ENCODE measurements around the gene MDGA2. TPM values are rescaled to one million over a fixed set of nuclear protein-coding genes. Genes with fewer than 3 reads are reported as not detected.

Gene MDGA2
- total RNA-seq, 1 donor from 2014 or later: 2.4 TPM

- H3K36me3 Mint-ChIP-seq (ENCODE audit: low read depth, unreplicated experiment): no peaks in the 10 kb centered on the region
- H3K27me3 Mint-ChIP-seq (ENCODE audit: low read depth, unreplicated experiment): no peaks in the 10 kb centered on the region
- DNase-seq (ENCODE audit: low read depth) (no peak), FAIRE-seq (no peak)
- H3K9me3 Mint-ChIP-seq (ENCODE audit: unreplicated experiment): no peaks in the 10 kb centered on the region
- no peaks in the 10 kb centered on the region for H3K4me1 Mint-ChIP-seq (ENCODE audit: low read depth, unreplicated experiment)
- Histone ChIP-seq H3K27ac (ENCODE audit: low read depth, low read length) (no peak overlapping the region), H3K4me3 (ENCODE audit: insufficient read depth, low read depth, low read length) (no peak overlapping the region), H3K9ac (ENCODE audit: low read length) (no peak overlapping the region), H3K4me1 (ENCODE audit: insufficient read depth, low read length) (no peaks in the 10 kb centered on the region), H2AFZ (ENCODE audit: low read depth, low read length) (no peak overlapping the region), H3K36me3 (ENCODE audit: insufficient read depth, low read length) (no peaks in the 10 kb centered on the region), H3K4me2 (ENCODE audit: low read length) (no peak overlapping the region), H3K27me3 (ENCODE audit: insufficient read depth, low read length) (no peaks in the 10 kb centered on the region), H4K20me1 (ENCODE audit: insufficient read depth, low read length) (no peaks in the 10 kb centered on the region), H3K9me3 (ENCODE audit: insufficient read depth, low read depth, low read length) (no peaks in the 10 kb centered on the region), H3K79me2 (ENCODE audit: insufficient read depth, low read length) (no peaks in the 10 kb centered on the region)
- H3K4me3 Mint-ChIP-seq (ENCODE audit: unreplicated experiment): no peak overlapping the region
- TF ChIP-seq, protein P1, sequence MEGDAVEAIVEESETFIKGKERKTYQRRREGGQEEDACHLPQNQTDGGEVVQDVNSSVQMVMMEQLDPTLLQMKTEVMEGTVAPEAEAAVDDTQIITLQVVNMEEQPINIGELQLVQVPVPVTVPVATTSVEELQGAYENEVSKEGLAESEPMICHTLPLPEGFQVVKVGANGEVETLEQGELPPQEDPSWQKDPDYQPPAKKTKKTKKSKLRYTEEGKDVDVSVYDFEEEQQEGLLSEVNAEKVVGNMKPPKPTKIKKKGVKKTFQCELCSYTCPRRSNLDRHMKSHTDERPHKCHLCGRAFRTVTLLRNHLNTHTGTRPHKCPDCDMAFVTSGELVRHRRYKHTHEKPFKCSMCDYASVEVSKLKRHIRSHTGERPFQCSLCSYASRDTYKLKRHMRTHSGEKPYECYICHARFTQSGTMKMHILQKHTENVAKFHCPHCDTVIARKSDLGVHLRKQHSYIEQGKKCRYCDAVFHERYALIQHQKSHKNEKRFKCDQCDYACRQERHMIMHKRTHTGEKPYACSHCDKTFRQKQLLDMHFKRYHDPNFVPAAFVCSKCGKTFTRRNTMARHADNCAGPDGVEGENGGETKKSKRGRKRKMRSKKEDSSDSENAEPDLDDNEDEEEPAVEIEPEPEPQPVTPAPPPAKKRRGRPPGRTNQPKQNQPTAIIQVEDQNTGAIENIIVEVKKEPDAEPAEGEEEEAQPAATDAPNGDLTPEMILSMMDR (IDR thresholded peaks at IDR 0.05; ENCODE audit: insufficient read depth, low read depth, low read length): no peak
- TF ChIP-seq EZH2 (IDR thresholded peaks at IDR 0.05; ENCODE audit: insufficient read depth, low read length): no peak
- no peak overlapping the region for H3K27ac Mint-ChIP-seq (ENCODE audit: unreplicated experiment)
Measured at GRCh38 chr14:47120645-47121044, 554.8 kb downstream of the MDGA2 start.

DNA sequence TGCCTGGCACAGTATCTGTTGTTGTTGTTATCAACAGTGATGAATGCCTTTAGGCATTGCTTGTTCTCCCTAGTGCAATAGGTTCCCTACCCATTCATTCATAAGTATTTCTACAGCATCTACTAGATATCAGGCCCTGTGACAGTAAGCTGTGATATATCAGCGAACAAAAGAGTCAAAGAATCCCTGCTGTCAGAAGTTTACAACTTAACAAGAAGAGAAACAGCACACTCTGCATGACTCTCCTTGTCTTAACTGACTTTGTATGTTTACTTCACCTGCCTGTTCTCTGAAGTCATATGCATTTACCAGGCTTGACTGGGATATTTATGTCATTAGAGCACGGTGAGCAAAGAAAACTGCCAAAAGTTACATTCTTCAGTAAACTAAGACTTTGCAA, 571.6 kb downstream of the MDGA2 start:
- no peak overlapping the region for H3K4me3 Mint-ChIP-seq (ENCODE audit: unreplicated experiment)
- Histone ChIP-seq H3K9me3 (ENCODE audit: insufficient read depth, low read depth, low read length) (no peaks in the 10 kb centered on the region), H3K9ac (ENCODE audit: low read length) (no peak overlapping the region), H3K4me1 (ENCODE audit: insufficient read depth, low read length) (no peaks in the 10 kb centered on the region), H3K27me3 (ENCODE audit: insufficient read depth, low read length) (no peaks in the 10 kb centered on the region), H3K4me2 (ENCODE audit: low read length) (no peak overlapping the region), H4K20me1 (ENCODE audit: insufficient read depth, low read length) (no peaks in the 10 kb centered on the region), H3K27ac (ENCODE audit: low read depth, low read length) (no peak overlapping the region), H3K79me2 (ENCODE audit: insufficient read depth, low read length) (no peaks in the 10 kb centered on the region), H3K36me3 (ENCODE audit: insufficient read depth, low read length) (no peaks in the 10 kb centered on the region), H2AFZ (ENCODE audit: low read depth, low read length) (no peak overlapping the region), H3K4me3 (ENCODE audit: insufficient read depth, low read depth, low read length) (no peak overlapping the region)
- TF ChIP-seq, protein P1 (IDR thresholded peaks at IDR 0.05; ENCODE audit: insufficient read depth, low read depth, low read length): no peak
- TF ChIP-seq EZH2 (IDR thresholded peaks at IDR 0.05; ENCODE audit: insufficient read depth, low read length): no peak
- no peaks in the 10 kb centered on the region for H3K4me1 Mint-ChIP-seq (ENCODE audit: low read depth, unreplicated experiment)
- H3K36me3 Mint-ChIP-seq (ENCODE audit: low read depth, unreplicated experiment): no peaks in the 10 kb centered on the region
- FAIRE-seq (no peak), DNase-seq (ENCODE audit: low read depth) (no peak)
- no peak overlapping the region for H3K27ac Mint-ChIP-seq (ENCODE audit: unreplicated experiment)
- no peaks in the 10 kb centered on the region for H3K27me3 Mint-ChIP-seq (ENCODE audit: low read depth, unreplicated experiment)
- H3K9me3 Mint-ChIP-seq (ENCODE audit: unreplicated experiment): no peaks in the 10 kb centered on the region

GRCh38 chr14:47102472-47102871, 572.9 kb downstream of the MDGA2 start:
- H3K27ac ChIP-seq (ENCODE audit: low read depth, low read length): no peak overlapping the region
- H3K36me3 Mint-ChIP-seq (ENCODE audit: low read depth, unreplicated experiment): no peaks in the 10 kb centered on the region

More at GRCh38 chr14:47102472-47102871, 572.9 kb downstream of the MDGA2 start:
- Histone ChIP-seq H3K4me3 (ENCODE audit: insufficient read depth, low read depth, low read length) (no peak overlapping the region), H4K20me1 (ENCODE audit: insufficient read depth, low read length) (no peaks in the 10 kb centered on the region), H3K36me3 (ENCODE audit: insufficient read depth, low read length) (no peaks in the 10 kb centered on the region), H3K9me3 (ENCODE audit: insufficient read depth, low read depth, low read length) (no peaks in the 10 kb centered on the region), H3K4me1 (ENCODE audit: insufficient read depth, low read length) (no peaks in the 10 kb centered on the region), H3K9ac (ENCODE audit: low read length) (no peak overlapping the region), H3K79me2 (ENCODE audit: insufficient read depth, low read length) (no peaks in the 10 kb centered on the region), H3K4me2 (ENCODE audit: low read length) (no peak overlapping the region), H3K27me3 (ENCODE audit: insufficient read depth, low read length) (no peaks in the 10 kb centered on the region), H2AFZ (ENCODE audit: low read depth, low read length) (no peak overlapping the region)
- H3K27ac Mint-ChIP-seq (ENCODE audit: unreplicated experiment): no peak overlapping the region
- no peaks in the 10 kb centered on the region for H3K9me3 Mint-ChIP-seq (ENCODE audit: unreplicated experiment)
- no peaks in the 10 kb centered on the region for H3K27me3 Mint-ChIP-seq (ENCODE audit: low read depth, unreplicated experiment)
- no peaks in the 10 kb centered on the region for H3K4me1 Mint-ChIP-seq (ENCODE audit: low read depth, unreplicated experiment)
- no peak overlapping the region for H3K4me3 Mint-ChIP-seq (ENCODE audit: unreplicated experiment)
- TF ChIP-seq EZH2 (IDR thresholded peaks at IDR 0.05; ENCODE audit: insufficient read depth, low read length): no peak
- TF ChIP-seq, protein P1 (IDR thresholded peaks at IDR 0.05; ENCODE audit: insufficient read depth, low read depth, low read length): no peak
- FAIRE-seq (no peak), DNase-seq (ENCODE audit: low read depth) (no peak)
